Measurements from ENCODE around the gene MALL.
"Not testable (repeated sequence)": the region's sequence is repeated elsewhere in the genome, so short reads cannot be mapped to it uniquely, and the experiment has no call there.

MALL gene

GRCh38 chr2:110115291-110116032, at the start of gene MALL:
Gene MALL (minus strand): TSS chr2:110115822. CDS start chr2:110115792, 30 bp downstream.
- DNase-seq (ENCODE audit: low spot score): no peak

GRCh38 chr2:110157153-110157793, 41.7 kb upstream of the MALL start:
- peak; percentile 67 for DNase-seq (ENCODE audit: low spot score)

GRCh38 chr2:110154828-110155227, 39.2 kb upstream of the MALL start:
- DNase-seq (ENCODE audit: low spot score): not testable (repeated sequence)

GRCh38 chr2:110154188-110154587, 38.6 kb upstream of the MALL start:
- not testable (repeated sequence) for DNase-seq (ENCODE audit: low spot score)

- DNase-seq (ENCODE audit: low spot score): no peak
Measured at GRCh38 chr2:110153416-110153815, 37.8 kb upstream of the MALL start.

GRCh38 chr2:110152943-110153342, 37.3 kb upstream of the MALL start:
- no peak for DNase-seq (ENCODE audit: low spot score)

- DNase-seq (ENCODE audit: low spot score): no peak
Measured at GRCh38 chr2:110149330-110150220, 34.0 kb upstream of the MALL start.

GRCh38 chr2:110146945-110147332, 31.3 kb upstream of the MALL start:
- no peak for DNase-seq (ENCODE audit: low spot score)

- no peak for DNase-seq (ENCODE audit: low spot score)
Measured at GRCh38 chr2:110146183-110146944, 30.7 kb upstream of the MALL start.

- DNase-seq (ENCODE audit: low spot score): no peak
Measured at GRCh38 chr2:110143982-110144381, 28.4 kb upstream of the MALL start.

GRCh38 chr2:110140401-110140800, 24.8 kb upstream of the MALL start:
- no peak for DNase-seq (ENCODE audit: low spot score)

- DNase-seq (ENCODE audit: low spot score): no peak
Measured at GRCh38 chr2:110134025-110134424, 18.4 kb upstream of the MALL start.

- DNase-seq (ENCODE audit: low spot score): no peak
Measured at GRCh38 chr2:110131166-110131565, 15.5 kb upstream of the MALL start.

- DNase-seq (ENCODE audit: low spot score): no peak
Measured at GRCh38 chr2:110130757-110131156, 15.1 kb upstream of the MALL start.

- DNase-seq (ENCODE audit: low spot score): peak; percentile 31
Measured at GRCh38 chr2:110126906-110127305, 11.3 kb upstream of the MALL start.

- DNase-seq (ENCODE audit: low spot score): no peak
Measured at GRCh38 chr2:110126086-110126773, 10.6 kb upstream of the MALL start.

GRCh38 chr2:110124939-110125691, 9.5 kb upstream of the MALL start:
- no peak for DNase-seq (ENCODE audit: low spot score)

GRCh38 chr2:110124038-110124825, 8.6 kb upstream of the MALL start:
- no peak for DNase-seq (ENCODE audit: low spot score)

- DNase-seq (ENCODE audit: low spot score): no peak
Measured at GRCh38 chr2:110121592-110121991, 6.0 kb upstream of the MALL start.

GRCh38 chr2:110121052-110121334, 5.4 kb upstream of the MALL start:
- DNase-seq (ENCODE audit: low spot score): no peak

Measured in Ammon's horn (tissue), 1 donor.